NCI-H128 (cell line): ENCODE data around the gene NET1.
"Not testable (repeated sequence)": the region's sequence is repeated elsewhere in the genome, so short reads cannot be mapped to it uniquely, and the experiment has no call there.

Experiments
- DNase-seq: peaks from one replicate; lab custom pipeline; 2025; ENCODE audit not compliant: unreplicated experiment; lab: John Stamatoyannopoulos, UW

NET1 gene

GRCh38 chr10:5399332-5399731 is 13.0 kb upstream of the NET1 start:
- no peak for DNase-seq

GRCh38 chr10:5400468-5401240 is 11.7 kb upstream of the NET1 start:
- peak; percentile 44 for DNase-seq

GRCh38 chr10:5402798-5403197 is 9.6 kb upstream of the NET1 start:
- no peak for DNase-seq

- no peak for DNase-seq
These were observed 7.9 kb upstream of the NET1 start, which contains the start of gene TUBAL3 for GRCh38 chr10:5404208-5405041. Gene TUBAL3, minus strand, starts transcription at chr10:5404828. Its CDS starts 36 bp downstream, at chr10:5404792.

GRCh38 chr10:5406918-5407317 is 5.4 kb upstream of the NET1 start:
- no peak for DNase-seq

- not testable (repeated sequence) for DNase-seq
These were observed 1.6 kb upstream of the NET1 start for GRCh38 chr10:5410787-5411186.

GRCh38 chr10:5411941-5412276 is 448 bp upstream of the NET1 start:
- no peak for DNase-seq

GRCh38 chr10:5413012-5413938 is 918 bp downstream of the NET1 start:
- DNase-seq, result no peak

GRCh38 chr10:5416981-5417380 is 4.6 kb downstream of the NET1 start:
- DNase-seq, result no peak

- no peak for DNase-seq
These were observed 6.2 kb downstream of the NET1 start for GRCh38 chr10:5418584-5418983.

- no peak for DNase-seq
These were observed 7.2 kb downstream of the NET1 start for GRCh38 chr10:5419466-5420094.

GRCh38 chr10:5423771-5424170 is 11.4 kb downstream of the NET1 start:
- no peak for DNase-seq

- DNase-seq, result no peak
These were observed 12.4 kb downstream of the NET1 start for GRCh38 chr10:5424751-5425150.

GRCh38 chr10:5428133-5428532 is 15.8 kb downstream of the NET1 start:
- no peak for DNase-seq

GRCh38 chr10:5433182-5433581 is 20.8 kb downstream of the NET1 start:
- no peak for DNase-seq

- DNase-seq, result no peak
These were observed 21.8 kb downstream of the NET1 start for GRCh38 chr10:5434017-5434753.

- no peak for DNase-seq
These were observed 23.0 kb downstream of the NET1 start for GRCh38 chr10:5435328-5435727.

- DNase-seq, result no peak
These were observed 27.8 kb downstream of the NET1 start for GRCh38 chr10:5440206-5440605.

GRCh38 chr10:5441106-5441505 is 28.7 kb downstream of the NET1 start:
- no peak for DNase-seq
